ENCODE measurements around the gene TNRC18. TPM values are rescaled to one million over a fixed set of nuclear protein-coding genes. Genes with fewer than 3 reads are reported as not detected.
"Not testable (repeated sequence)": the region's sequence is repeated elsewhere in the genome, so short reads cannot be mapped to it uniquely, and the experiment has no call there.

Gene TNRC18
- total RNA-seq, 4 donors from 2014 or later, result 17.9 to 75.5 (median 48.4) TPM

DNA sequence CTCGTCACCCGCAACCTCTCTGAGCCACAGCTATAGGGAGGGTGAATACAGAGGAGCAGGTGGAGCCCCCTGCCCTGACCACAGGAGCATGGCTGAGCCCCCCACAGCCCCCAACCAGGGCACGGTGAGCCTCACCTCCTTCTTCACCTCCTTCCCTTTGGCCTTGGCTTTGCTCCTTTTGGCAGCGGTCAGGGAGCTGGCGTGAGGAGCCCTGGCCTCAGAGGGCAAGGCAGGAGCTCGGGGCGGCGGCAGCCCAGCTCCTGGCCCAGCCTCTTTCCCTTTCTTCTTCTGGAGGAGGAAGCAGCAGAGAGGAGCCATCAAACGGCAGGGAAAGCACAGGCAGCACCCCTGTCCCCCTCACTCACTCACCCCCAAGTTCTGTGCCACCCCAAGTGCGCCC lies 98.7 kb downstream of the TNRC18 start:
- no peak for DNase-seq
- no peaks in the 10 kb centered on the region for H3K27me3 ChIP-seq
- H3K4me1 ChIP-seq, result no peaks in the 10 kb centered on the region
- H3K27ac ChIP-seq, result no peak overlapping the region
- intact Hi-C loops (cut with DNase I), result no loop called here
- peaks cover 23 to 100% (median 26%) of the 10 kb centered on the region in 3 donors for H3K36me3 ChIP-seq
- 78 to 94% methylated on average over 2 to 6 of the region's 10 CpGs for WGBS, 2 donors
- TF ChIP-seq, protein P1, sequence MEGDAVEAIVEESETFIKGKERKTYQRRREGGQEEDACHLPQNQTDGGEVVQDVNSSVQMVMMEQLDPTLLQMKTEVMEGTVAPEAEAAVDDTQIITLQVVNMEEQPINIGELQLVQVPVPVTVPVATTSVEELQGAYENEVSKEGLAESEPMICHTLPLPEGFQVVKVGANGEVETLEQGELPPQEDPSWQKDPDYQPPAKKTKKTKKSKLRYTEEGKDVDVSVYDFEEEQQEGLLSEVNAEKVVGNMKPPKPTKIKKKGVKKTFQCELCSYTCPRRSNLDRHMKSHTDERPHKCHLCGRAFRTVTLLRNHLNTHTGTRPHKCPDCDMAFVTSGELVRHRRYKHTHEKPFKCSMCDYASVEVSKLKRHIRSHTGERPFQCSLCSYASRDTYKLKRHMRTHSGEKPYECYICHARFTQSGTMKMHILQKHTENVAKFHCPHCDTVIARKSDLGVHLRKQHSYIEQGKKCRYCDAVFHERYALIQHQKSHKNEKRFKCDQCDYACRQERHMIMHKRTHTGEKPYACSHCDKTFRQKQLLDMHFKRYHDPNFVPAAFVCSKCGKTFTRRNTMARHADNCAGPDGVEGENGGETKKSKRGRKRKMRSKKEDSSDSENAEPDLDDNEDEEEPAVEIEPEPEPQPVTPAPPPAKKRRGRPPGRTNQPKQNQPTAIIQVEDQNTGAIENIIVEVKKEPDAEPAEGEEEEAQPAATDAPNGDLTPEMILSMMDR (IDR thresholded peaks at IDR 0.05), result no peak
- no peak for TF ChIP-seq POLR2A (IDR thresholded peaks at IDR 0.05)
- H3K4me3 ChIP-seq, result no peak overlapping the region
- no peaks in the 10 kb centered on the region for H3K9me3 ChIP-seq

DNA sequence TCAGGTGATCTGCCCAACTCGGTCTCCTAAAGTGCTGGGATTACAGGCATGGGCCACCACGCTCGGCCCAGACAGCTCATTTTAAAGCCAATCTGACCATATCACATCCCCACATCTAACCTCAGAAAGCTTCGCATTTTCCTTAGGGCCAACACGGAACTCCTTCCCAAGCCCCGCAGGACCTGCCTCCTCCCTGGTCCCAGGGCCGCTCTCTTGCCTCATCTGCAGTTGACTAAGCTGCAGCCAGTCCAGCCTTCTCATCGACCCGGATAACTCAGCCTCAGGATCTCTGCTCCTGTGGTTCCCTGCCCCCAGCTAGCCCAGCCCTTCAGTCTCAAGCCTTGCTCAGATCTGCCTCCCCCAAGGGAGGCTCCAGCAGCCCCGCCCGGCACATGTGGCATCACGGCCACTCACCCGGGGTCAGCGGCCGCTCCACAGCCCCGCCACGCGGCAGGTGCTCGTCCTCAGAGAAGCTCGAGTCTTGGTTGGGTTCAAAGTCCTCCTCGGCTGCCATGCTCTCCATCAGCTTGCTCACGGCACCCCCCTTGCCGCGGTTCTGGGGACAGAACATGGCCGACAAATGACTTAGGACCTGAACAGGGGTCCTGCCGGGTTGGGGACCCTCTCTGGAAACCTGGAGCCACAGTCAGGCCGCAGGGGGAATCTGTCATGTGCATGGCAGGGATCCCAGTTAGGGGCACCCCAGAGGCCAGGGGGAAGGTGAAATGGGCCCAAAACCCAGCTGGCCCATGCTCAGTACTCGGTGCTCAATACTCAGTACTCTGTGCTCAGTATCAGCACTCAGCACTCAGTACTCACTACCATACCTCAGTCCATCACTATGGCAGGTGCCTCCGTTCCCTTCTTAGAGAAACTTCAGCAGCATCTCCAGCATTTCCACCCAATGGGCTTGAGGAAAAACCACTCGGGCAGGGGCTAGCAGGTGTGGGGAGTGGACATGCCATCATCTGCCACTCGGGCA lies 99.5 kb downstream of the TNRC18 start:
- H3K9me3 ChIP-seq; H3K4me3 ChIP-seq; intact Hi-C loops (cut with DNase I); H3K27ac ChIP-seq; H3K4me1 ChIP-seq; H3K27me3 ChIP-seq; DNase-seq: not testable (repeated sequence)
- H3K36me3 ChIP-seq, result peaks cover 26 to 100% (median 26%) of the 10 kb centered on the region in 3 donors
- 91 to 93% methylated on average over 8 to 9 of the region's 31 CpGs for WGBS, 2 donors

DNA sequence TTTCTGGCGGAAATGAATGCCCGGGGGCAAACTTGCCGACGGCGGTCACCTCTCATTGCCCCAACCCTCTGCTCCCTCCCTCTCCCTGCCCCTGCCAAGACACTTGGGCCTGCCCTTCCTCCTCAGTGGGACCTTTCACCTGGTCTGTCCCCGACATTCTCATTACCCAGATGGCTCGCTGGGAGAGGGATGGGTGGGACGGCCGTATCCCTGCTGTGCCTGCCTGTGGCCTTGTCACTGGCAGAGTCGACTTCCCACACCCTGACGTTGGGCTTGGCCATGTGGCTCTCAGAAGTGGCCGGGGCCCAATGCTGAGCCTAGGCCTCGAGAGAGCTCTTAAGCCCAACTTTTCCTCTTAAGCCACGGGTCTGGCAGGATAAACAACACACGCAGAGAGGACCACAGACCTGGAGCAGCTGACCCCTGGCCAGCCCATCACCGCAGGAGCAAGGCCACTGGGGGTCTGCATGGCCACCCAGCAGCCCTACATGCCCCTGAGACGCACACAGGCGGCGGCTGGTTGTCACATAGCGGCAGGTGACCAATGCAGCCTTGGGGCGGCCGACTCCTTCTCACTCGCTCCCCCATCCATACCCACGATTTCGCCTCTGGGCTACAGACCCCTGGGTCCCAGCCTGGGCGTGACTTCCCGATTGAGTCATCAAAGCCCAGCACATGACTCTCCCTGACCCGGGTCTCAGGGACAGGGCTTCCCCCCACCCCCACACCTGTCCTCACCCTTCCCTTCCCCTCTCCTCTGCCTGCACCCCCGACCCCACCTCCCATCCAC lies 100.8 kb downstream of the TNRC18 start:
- no peak for DNase-seq
- Histone ChIP-seq H3K27ac (no peak overlapping the region), H3K36me3 (peaks cover 26 to 100% (median 29%) of the 10 kb centered on the region in 3 donors), H3K27me3 (no peaks in the 10 kb centered on the region), H3K4me3 (no peak overlapping the region), H3K9me3 (peaks cover 0 to 13% (median 9%) of the 10 kb centered on the region in 3 donors), H3K4me1 (no peaks in the 10 kb centered on the region)
- WGBS, 2 donors, result 81 to 89% methylated on average over 16 to 24 of the region's 29 CpGs
- intact Hi-C loops (cut with DNase I), result no loop called here
- TF ChIP-seq, protein P1 (IDR thresholded peaks at IDR 0.05), result no peak
- no peak for TF ChIP-seq POLR2A (IDR thresholded peaks at IDR 0.05)

DNA sequence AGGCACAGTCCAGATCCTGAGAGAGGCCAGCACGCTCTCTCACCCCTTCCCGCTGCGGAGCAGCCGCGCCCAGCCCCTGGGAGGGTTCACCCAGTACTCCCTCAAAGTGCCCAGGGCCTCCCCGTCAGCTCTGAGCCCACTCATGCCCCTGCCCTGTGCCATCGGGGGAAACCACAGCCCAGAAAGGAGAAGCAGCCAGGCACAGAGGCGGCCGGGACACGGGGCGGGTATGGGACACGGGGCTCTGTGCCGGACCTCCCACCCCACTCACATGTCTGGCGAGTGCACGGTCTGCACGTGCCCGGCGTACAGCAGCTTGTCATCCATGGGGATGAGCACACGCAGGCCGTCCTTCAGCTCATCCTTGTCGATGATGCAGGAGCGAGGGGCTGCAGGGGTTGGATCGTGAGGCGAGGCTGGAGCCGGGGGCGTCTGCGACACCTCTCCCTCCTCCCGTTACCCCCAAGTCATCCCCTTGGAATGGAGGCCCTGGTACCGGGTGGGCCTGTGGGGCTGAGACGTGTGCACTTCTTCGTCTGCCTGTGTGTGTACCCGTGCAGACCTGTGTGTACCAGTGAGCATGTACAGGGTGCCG lies 102.7 kb downstream of the TNRC18 start:
- Histone ChIP-seq H3K27ac (no peak overlapping the region), H3K4me1 (no peaks in the 10 kb centered on the region), H3K4me3 (no peak overlapping the region), H3K36me3 (peaks cover 26 to 98% (median 29%) of the 10 kb centered on the region in 3 donors), H3K9me3 (peaks cover 0 to 13% (median 9%) of the 10 kb centered on the region in 3 donors), H3K27me3 (no peaks in the 10 kb centered on the region)
- no peak for DNase-seq
- 94 to 95% methylated on average over 15 to 19 of the region's 33 CpGs for WGBS, 2 donors
- intact Hi-C loops (cut with DNase I), result no loop called here
- no peak for TF ChIP-seq POLR2A (IDR thresholded peaks at IDR 0.05)

DNA sequence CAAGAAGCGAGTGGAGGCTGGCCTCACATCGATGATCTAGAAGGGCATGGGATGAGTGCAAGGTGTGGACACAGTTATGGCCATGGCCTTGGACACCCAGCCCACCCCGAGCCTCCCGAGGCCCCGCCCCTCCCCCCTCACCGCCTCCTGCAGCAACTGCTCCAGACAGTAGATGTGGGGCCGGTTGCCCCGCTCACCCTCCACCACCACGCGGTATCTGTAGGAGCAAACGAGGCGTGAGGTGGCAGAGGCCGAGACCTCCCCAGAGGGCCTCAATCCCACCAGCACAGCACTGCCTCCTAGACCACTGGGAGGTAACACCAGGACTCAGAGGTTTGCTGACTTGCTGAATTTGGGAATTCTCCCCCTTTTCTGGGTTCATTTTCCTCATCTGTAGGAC lies 103.2 kb downstream of the TNRC18 start:
- Histone ChIP-seq H3K36me3 (peaks cover 26 to 98% (median 34%) of the 10 kb centered on the region in 3 donors), H3K4me1 (no peaks in the 10 kb centered on the region), H3K27ac (no peak overlapping the region), H3K4me3 (no peak overlapping the region), H3K9me3 (peaks cover 0 to 13% (median 9%) of the 10 kb centered on the region in 3 donors), H3K27me3 (no peaks in the 10 kb centered on the region)
- intact Hi-C loops (cut with DNase I), result no loop called here
- DNase-seq, result no peak
- no peak for TF ChIP-seq POLR2A (IDR thresholded peaks at IDR 0.05)
- TF ChIP-seq, protein P1 (IDR thresholded peaks at IDR 0.05), result no peak
- WGBS, 2 donors, result 94 to 100% methylated on average over 1 to 2 of the region's 13 CpGs

DNA sequence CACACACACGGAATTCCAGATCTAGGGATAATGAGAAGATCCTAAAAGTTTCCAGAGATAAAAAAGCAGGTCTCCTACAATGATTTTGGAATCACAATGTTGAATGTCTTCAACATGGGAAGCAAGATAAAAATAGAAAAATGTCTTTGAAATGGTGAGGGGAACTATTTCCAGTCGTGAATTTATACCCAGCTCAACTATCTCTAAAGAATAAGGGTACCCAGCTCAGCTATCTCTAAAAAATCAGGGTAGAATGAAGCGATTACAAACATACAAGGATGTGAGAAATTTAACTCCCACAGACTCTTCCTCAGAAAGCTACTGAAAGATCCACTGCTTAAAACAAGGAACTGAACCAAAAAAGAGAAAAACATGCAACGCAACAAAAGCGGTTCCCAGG lies 105.0 kb downstream of the TNRC18 start:
- H3K4me3 ChIP-seq; H3K27me3 ChIP-seq; intact Hi-C loops (cut with DNase I); DNase-seq; H3K27ac ChIP-seq; H3K4me1 ChIP-seq: not testable (repeated sequence)
- H3K9me3 ChIP-seq, result peaks cover 0 to 13% (median 9%) of the 10 kb centered on the region in 3 donors
- 88 to 92% methylated on average over 5 of the region's 5 CpGs for WGBS, 2 donors
- H3K36me3 ChIP-seq, result peaks cover 17 to 98% (median 29%) of the 10 kb centered on the region in 3 donors

All from esophagus squamous epithelium (tissue), 5 donors.